DMS153 treated with DMSO at 0.1 percent for 48 hours (cell line): Measurements from ENCODE around the gene IFNL2.
"Not testable (repeated sequence)": the region's sequence is repeated elsewhere in the genome, so short reads cannot be mapped to it uniquely, and the experiment has no call there.

ENCODE experiments used
- DNase-seq: peaks from one replicate; lab custom pipeline; 2025; ENCODE audit not compliant: unreplicated experiment; lab: John Stamatoyannopoulos, UW

The IFNL2 gene

DNA sequence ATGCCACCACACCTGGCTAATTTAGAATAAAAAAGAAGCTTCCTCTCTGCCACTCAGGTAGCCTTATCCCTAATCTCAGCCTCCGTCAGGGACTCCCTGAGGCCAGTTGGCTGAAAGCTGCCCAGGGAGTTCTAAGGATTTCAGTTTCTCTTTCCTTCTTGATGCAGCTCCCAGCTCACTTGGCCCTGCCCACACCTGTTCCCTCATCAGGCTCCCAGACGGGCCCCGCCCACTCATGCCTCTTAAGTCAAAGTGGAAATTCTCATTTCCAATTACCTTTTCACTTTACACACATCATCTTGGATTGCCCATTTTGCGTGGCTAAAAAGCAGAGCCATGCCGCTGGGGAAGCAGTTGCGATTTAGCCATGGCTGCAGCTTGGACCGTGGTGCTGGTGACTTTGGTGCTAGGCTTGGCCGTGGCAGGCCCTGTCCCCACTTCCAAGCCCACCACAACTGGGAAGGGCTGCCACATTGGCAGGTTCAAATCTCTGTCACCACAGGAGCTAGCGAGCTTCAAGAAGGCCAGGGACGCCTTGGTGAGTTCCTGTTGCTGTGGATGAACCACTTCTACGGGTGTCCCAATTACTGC lies 28.0 kb downstream of the IFNL2 start, which contains the start of gene IFNL1:
Gene IFNL1, plus strand, starts transcription at position 353 of the 591 bp plus-strand sequence. Its CDS starts 15 bp downstream, at position 368.
- DNase-seq, result no peak

DNA sequence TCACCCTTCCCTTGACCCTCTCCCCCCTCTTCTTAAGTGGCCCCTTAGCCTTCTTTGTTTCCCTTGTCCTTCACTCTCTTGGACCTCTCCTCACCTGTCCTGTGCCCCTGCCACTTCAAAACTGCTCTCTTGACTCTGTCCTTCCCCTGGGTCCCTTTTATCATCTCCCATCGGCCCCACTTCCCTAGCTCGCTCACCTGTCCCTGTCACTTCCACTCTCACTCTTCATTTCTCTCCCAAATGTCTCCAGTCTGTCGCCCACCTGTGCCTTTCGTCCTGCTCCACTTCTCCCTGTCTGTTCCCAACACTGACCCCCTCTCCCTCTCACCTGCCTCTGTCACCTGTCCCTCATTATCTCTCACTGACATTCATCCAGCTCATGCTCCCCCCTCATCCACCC lies 28.7 kb downstream of the IFNL2 start:
- no peak for DNase-seq

DNA sequence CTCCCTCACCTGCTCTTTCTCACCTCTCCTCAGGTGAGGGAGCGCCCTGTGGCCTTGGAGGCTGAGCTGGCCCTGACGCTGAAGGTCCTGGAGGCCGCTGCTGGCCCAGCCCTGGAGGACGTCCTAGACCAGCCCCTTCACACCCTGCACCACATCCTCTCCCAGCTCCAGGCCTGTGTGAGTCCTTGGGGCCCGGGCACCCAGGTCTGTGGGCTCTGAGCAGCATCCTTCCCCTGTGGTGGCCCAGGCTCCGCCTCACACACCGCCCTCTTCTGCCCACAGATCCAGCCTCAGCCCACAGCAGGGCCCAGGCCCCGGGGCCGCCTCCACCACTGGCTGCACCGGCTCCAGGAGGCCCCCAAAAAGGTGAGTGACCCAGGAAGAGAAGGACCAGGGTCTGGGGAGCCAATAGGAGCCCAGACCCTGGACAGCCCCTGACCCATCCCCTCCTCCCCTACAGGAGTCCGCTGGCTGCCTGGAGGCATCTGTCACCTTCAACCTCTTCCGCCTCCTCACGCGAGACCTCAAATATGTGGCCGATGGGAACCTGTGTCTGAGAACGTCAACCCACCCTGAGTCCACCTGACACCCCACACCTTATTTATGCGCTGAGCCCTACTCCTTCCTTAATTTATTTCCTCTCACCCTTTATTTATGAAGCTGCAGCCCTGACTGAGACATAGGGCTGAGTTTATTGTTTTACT lies 29.9 kb downstream of the IFNL2 start:
- no peak for DNase-seq

DNA sequence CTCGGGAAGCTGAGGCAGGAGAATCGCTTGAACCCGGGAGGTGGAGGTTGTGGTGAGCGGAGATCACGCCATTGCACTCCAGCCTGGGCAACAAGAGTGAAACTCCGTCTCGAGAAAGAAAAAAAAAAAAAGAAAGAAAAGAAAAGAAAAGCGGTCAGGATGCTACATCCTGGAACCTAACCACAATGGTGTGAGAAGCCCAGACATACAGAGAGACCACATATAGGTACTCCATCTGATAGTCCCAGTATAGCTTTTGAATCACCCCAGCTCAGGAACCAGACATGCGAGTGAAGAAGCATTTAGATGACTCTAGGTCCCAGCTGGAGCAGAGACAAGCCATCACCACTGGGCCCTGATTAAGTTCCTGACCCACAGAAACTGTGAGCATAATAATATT lies 31.2 kb downstream of the IFNL2 start:
- DNase-seq, result no peak

DNA sequence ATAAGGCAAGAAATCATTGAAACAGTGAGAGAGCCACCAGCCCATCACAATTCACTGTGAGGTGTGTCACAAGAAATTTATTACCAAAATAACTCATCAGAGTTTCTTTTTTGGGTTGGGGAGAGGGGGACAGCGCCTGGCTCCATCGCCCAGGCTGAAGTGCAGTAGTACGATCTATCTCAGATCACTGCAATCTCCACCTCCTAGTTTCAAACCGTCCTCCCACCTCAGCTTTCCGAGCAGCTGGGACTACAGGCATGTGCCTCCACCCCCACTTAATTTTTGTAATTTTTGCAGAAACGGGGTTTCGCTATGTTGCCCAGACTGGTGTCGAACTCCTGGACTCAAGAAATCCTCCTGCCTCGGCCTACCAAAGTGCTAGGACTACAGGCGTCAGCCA lies 31.6 kb downstream of the IFNL2 start:
- DNase-seq, result no peak

DNA sequence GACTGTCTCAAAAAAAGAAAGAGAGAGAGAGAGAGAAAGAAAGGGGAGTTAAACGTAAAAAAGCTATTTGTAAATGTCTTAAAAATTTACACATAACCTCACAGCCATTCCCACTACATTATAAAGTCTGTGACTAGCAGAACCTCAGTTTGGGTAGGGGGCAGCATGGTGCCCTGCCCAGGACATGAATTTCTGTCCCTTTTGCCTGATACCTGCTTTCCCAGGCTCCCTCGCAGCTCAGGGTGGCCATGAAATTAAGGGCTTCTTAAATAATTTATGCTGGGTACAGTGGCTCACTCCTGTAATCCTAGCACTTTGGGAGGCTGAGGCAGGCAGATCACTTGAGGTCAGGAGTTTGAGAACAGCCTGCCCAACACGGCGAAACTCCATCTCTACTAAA lies 32.8 kb downstream of the IFNL2 start:
- DNase-seq, result no peak

DNA sequence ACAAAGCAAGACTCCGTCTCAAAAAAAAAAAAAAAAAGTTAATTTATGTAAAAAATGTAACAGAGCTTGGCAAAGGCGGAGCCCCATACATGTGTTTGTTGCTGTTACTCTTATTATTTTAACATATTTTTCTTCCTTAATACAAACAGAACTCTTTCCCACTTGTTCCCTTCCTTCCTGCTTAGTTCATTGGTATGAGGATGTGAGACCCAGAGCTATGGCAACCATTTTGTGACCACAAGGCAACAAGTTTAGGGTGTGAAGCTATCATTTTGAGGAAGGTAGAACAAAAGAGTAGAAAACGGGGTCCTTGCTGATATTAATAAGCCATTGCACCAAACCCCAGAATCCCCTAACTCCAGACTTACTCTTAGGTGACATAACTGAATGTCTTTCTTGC lies 33.4 kb downstream of the IFNL2 start:
- DNase-seq, result no peak

DNA sequence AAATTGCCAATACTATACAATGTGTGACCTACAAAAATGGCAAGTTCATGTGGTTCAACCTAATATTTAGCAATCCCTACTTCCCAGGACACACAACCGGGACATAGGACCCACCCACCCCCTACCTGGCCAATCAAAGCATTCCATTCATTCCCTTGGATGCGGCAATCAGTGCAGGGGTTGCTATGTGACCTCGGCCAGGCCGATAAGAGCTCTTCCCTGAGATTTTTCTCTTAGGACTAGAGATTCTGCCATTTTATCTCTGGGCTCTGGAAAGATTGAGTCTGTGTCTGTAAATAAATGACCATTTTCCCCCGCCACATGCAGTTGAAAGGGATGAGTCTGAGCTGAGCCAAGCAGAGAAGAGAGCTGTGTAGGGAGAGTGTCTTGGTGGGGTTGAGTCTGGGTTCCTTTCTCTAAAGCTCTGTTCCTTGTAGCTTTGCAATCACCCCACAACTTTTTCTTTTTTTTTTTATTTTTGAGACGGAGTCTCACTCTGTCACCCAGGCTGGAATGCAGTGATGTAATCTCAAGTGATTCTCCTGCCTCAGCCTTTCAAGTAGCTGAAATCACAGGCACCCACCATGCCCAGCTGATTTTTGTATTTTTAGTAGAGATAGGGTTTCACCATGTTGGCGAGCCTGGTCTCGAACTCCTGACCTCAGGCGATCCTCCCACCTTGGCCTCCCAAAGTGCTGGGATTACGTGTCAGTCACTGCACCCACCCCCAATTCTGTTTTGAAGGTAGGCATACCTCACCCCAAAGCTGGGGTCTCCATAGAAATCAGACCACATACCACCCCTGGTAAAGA lies 35.4 kb downstream of the IFNL2 start:
- no peak for DNase-seq

DNA sequence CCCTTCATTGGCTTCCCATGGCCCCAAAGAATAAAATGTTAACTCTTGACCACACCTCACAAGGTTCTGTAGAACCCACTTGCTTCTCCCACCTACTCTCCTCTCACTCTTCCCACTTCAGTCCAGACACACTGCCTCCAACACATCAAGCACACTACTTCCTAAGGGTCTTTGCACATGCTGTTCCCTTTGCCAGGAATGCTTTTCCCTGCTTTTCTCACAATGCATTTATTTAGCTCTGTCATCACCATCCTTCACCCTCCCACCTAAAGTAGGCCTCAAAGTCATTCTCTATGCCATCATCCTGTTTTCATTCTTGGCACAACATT lies 36.0 kb downstream of the IFNL2 start:
- no peak for DNase-seq

DNA sequence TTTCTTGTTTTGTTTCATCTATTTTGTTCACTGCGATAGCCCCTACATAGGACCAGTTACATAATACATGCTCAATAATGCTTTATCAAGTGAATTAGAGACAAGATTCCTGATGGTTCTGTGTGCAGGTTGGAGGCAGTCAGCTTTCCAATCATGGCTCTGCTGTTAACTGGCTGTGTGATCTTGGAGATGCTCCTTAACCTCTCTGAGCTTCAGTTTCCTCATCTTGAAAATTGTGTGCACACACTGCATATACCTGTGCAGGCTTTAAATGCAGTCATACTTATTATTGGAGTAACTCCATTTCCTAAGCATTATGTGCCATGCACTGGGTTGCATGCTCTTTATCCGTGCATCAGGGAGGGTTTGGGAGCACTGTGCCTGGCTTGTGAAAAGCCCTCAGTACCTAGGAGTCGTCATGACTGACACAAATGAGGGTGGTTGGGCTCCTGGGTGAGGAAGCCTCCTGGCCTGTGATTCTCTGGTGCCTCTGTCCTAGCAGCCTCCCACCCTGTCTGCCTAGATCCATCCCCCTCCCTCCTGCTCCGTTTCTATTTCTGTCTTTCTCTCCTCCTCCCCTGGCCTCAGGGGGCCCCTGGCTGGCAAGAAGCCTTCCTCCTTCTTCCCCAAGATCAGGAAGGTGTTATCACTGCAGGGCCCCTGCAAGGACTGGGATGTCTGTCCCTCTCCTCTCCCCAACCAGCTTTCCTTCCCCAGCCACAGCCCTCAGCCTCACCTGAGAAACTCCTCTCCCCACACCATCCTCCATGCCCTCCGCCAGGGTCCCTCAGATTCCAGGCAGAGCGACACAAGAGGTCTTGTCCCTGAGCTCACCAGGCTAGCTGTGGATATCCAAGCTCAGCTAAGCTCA lies 36.7 kb downstream of the IFNL2 start:
- DNase-seq, result no peak

DNA sequence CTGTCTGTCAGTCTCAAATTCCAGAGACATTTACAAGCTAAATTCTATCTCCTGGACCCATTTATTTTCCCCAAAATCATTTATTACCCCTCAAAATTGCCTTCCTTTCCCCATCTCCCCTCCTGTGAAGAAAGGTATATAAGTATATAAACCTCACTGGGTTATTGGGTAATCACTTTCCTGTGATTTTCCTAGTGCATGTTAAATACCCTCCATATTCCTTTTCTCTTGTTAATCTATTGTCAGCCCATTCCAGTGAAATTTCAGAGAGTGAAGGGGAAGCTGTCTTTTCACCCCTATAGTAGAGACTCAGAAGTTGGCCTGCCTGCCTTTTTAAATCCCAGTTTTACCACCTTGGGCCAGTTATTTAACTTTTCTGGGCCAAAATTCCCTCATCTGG lies 37.9 kb downstream of the IFNL2 start:
- no peak for DNase-seq

DNA sequence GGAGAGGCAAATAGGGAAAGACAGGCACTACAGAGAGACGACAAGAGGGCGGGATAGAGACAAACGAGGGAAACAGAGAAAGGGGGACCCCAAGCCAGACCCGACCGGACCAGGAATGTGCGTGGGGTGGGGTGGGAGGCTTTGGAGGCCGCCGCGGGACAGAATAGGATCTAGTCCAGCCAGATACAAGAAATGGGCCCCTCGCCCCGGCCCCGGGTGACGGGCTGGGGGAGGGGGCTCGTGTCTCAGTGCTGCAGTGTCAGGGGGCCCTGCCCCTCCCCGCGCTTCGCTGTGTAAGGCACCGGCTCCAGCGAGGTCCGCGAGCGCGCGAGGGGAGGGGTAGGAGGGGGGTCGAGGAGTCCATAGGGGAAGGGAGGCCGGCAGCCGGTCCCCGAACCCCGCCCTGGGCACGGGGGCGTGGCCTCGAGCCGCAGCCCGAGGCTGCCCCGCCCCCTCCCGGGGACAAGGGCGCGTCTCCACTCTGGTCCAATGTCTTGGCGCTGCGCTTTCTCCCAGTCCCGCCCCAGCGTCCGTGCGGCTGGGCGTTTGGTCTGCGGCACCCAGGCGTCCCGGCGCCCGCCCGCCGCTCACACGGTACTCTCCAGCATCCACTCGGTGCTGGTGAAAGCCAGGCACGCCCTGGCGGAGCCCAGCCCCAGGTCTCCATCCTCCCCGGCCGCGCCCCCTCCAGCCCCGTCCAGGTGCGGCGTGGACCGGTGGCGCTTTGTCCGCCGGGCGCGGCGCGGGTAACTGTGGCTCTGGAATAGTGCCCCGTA lies 39.0 kb downstream of the IFNL2 start:
- DNase-seq, result no peak

DNA sequence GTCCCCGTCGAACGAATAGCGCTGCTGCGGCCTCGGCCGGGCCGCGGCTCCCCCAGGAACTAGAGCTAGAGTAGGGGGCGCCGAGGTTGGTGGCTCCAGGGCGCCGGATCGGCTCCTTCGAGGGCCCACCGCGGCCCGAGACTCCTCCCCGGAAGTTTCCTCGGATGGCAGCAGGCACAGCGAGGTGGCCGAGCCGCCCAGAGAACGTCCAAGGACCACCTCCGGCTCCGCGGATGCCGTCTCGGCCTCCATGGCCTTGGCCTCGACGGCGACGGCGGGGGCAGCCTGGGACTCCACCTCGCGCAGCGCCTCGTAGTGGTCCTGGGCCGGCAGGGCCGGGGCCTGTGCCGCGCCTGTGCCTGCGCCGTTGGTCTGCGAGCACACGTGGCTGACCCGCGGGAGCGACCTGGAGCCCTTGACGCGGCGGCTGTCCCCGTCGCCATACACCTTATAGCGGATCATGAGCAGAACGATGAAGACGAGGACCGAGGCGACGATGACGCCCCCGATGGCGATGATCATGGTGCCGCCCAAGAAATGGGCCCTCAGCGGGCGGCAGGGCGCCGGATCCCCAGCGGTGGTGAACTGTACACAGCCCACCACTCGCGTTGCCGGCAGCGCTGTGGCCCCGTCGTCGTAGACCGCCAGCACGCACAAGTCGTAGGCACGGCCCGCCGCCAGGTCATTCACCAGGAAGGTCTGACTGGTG lies 39.8 kb downstream of the IFNL2 start:
- no peak for DNase-seq

DNA sequence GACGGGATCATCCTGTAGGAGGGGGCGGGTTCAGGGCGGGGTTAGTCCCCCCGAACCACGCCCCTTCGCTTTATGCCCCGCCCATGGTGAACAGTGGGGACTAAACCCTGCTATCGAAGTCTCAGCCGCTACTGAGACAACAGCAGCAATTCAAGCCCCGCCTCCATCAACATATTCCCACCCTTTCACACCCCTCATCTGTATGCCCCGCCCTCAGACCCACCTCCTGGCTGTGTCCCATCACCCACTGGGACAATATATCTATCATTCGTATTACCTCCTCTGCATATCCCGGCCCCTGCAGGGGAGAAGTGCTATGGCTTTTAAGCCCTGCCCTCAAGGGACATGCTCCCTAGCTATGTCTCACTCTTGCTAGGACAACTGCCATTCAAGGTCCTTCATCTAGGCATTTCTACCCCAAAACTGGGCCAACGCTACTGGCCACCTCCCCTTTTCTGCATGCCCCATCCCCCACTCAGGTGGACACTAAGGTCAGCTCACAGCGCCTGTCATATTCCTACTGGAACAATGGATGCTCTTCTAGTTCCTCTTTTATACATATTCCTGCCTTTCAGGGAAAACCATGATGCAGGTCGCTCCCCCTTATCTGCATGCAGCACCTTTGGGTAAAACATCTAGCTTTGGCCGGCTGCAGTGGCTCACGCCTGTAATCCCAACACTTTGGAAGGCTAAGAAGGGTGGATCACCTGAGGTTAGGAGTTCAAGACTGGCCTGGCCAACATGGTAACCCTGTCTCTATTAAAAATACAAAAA lies 40.5 kb downstream of the IFNL2 start:
- no peak for DNase-seq

DNA sequence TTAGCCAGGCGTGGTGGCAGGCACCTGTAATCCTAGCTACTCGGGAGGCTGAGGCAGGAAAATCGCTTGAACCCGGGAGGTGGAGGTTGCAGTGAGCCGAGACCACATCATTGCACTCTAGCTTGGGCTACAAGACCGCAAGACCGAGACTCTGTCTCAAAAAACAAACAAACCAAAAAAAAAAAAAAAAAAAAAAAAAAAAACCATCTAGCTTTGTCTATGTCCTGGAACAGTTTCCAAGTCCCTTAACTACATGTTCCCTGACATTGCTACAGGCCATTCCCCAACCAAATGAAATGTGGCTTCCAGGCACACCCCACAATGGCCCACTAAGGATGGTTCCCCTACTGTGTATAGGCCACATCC lies 41.1 kb downstream of the IFNL2 start:
- DNase-seq, result not testable (repeated sequence)

DNA sequence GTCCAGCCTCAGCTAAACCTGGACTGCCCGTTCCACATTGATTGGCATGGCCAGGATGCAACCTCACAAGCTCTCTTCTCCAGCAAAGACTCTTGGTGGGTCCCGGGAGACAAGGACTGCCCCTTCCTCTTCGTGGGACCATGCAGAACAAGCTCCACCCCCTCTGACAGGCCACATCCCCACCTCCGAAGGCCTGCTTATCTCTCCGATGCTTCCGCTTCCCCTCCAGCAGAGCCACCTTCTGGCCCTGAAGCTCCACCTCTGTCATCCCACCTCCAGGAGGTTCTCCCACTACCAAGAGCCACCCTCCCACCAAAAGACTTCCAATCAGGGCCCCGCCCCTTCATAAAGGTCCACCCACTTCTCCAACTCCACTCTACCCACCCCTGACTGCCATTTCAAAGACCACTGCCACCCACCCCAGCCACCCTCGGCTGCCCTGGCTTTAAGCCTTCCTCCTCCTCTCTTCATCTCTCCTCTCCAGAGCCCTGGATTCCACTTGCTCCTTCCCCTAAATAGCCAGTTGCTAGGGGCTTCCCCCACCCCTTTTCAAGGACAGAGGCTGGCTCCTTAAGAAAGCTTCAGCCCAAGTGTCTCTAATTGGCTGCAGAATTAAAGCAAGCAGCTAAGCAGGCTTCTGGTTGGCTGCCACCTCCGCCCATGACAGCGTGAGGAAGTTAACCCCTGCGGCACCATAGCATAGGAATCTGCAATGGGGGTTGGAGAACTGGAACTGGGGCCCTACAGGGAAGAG lies 42.5 kb downstream of the IFNL2 start:
- no peak for DNase-seq

DNA sequence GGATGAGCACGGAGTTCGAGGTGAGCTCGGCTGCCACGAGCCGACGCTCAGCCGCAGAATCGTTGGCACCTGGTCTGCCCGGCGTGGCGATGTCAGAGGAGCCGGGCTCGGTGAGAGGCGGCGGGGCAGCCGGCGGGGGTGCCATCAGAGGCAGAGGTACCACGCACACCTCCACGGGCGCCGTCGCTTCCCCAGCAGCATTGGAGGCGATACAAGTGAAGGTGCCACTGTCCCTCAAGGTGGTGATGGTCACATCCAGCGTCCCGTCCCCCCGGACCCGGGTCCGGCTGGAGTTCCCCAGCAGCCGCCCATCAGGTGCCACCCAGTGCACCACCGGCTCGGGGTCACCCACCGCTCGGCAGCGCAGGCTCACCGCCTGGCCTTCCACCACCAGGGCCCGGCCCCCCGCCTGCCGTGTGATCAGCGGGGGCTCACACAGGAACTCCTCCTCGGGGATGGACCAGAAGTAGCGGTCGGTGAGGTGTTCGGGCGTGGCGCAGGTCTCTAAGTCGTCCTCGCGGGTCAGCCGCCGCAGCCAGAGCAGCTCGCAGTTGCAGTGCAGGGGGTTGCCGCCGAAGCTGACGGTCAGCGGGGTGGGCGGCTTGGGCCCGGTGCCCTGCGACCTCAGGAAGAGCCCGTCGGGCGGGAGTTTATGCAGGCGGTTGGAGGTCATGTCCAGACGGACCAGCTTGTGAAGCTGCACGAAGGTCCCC lies 46.0 kb downstream of the IFNL2 start:
- no peak for DNase-seq

DNA sequence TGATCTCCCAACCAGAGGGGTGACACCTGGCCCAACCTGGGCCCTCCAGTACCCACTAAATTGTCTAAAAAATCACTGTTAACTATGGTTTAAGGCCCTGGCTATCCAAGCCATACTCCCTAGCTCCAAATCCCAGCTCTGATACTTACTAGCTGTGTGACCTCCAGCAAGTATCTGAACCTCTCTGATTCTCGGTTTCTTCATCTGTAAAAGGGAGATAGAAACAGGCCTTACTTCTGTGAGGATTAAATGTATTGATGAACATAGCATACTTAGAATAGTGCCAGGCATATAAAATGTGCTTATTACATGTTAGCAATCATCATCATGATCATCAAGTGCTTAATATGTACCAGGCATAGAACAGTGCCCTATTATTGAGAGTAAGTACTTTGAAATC lies 47.7 kb downstream of the IFNL2 start:
- DNase-seq, result no peak
